DOHH2 (cell line): ENCODE results near the gene MIS18A.

ENCODE experiments used
- EZH2phosphoT487 ChIP-seq: fragments of 200-600 bp; sonication (generic); IDR thresholded peaks from 2 replicates; pipeline ENCODE4 v1.6.1; 2017; ENCODE audit warnings: borderline replicate concordance, mild to moderate bottlenecking, antibody characterized with exemption, low read length, moderate library complexity, mixed read lengths
- TF ChIP-seq, protein P1 (sequence below): fragments of 200-600 bp; sonication (generic); IDR thresholded peaks from one replicate; pipeline ENCODE4 v1.5.1; 2014; ENCODE audit warnings: antibody characterized with exemption, mild to moderate bottlenecking, low read depth, low read length; ENCODE audit not compliant: poor library complexity, severe bottlenecking

DNA sequence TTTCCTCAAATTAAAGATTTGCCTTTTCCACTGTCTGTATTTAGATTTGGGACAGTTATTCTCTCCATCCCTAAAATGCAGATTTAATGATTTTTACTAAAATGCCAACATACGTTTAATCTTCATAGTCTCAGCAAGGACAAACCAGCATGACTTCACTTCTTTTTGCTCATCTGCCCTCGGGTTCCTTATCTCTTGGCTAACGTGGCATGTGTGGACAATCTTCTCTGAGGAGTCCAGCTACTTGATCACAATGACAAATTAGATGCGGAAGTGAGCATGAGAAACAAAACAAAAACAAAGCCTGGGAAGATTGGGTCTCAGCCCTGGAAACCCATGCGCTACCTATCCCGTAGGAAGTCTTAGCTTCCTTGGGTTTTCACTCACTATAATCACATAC, 20.8 kb upstream of the MIS18A start:
- TF ChIP-seq, protein P1, sequence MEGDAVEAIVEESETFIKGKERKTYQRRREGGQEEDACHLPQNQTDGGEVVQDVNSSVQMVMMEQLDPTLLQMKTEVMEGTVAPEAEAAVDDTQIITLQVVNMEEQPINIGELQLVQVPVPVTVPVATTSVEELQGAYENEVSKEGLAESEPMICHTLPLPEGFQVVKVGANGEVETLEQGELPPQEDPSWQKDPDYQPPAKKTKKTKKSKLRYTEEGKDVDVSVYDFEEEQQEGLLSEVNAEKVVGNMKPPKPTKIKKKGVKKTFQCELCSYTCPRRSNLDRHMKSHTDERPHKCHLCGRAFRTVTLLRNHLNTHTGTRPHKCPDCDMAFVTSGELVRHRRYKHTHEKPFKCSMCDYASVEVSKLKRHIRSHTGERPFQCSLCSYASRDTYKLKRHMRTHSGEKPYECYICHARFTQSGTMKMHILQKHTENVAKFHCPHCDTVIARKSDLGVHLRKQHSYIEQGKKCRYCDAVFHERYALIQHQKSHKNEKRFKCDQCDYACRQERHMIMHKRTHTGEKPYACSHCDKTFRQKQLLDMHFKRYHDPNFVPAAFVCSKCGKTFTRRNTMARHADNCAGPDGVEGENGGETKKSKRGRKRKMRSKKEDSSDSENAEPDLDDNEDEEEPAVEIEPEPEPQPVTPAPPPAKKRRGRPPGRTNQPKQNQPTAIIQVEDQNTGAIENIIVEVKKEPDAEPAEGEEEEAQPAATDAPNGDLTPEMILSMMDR: no peak
- TF ChIP-seq EZH2phosphoT487: no peak
